ENCODE measurements around the gene RPTOR. TPM values are rescaled to one million over a fixed set of nuclear protein-coding genes. Genes with fewer than 3 reads are reported as not detected.

Gene RPTOR
- total and polyA plus RNA-seq, 2 experiments from 2014 or later = 6.6 to 16.1 TPM

DNA sequence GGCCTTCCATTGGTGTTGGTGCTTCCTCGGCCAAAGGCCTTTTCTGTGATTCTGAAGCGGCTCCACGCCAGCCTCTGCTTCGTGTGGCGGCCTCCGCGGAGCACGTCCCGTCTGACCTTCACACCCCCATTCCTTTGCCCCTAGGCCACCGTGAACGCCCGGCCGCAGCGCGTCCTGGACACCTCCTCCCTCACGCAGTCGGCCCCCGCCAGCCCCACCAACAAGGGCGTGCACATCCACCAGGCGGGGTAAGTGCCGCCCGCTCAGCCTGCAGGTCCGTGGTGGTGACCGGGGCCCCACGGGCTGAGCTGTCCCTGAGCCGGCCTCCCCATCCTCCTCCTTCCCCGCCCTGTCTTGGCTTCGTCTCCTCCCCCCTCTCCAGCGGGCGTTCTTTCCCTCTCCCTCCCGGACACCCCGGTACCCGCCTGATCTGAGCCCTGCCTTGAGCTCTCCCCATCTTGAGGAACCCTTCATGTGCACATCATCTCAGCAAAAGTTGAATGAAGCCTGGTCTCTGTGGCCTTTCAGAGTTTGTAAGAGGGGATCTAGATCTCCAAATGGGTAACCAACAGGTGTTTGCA, 378.0 kb downstream of the RPTOR start:
- TF ChIP-seq EZH2phosphoT487 (IDR thresholded peaks at IDR 0.05; ENCODE audit: insufficient read depth, low read depth) = no peak
- no peak for TF ChIP-seq EZH2 (IDR thresholded peaks at IDR 0.05; ENCODE audit: insufficient read depth, poor library complexity, severe bottlenecking)
- no peaks in the 10 kb centered on the region for H3K27me3 ChIP-seq (replicated peaks; ENCODE audit: insufficient read depth)
- no peak for DNase-seq
- H3F3A ChIP-seq (ENCODE audit: insufficient read depth) = no peaks in the 10 kb centered on the region
- no peaks in the 10 kb centered on the region for H3K9me2 ChIP-seq (ENCODE audit: insufficient read depth)
- no peak overlapping the region for H3K4me2 ChIP-seq (ENCODE audit: unreplicated experiment)
- H3K36me3 ChIP-seq (ENCODE audit: low read depth) = no peaks in the 10 kb centered on the region
- no peaks in the 10 kb centered on the region for H3K79me2 ChIP-seq (ENCODE audit: insufficient read depth)
- in situ Hi-C loops (cut with MboI) = no loop called here
- H2AFZ ChIP-seq = no peak overlapping the region
- no peak overlapping the region for H3K27ac ChIP-seq
- H4K20me1 ChIP-seq (ENCODE audit: insufficient read depth) = no peaks in the 10 kb centered on the region
- 93 to 96% methylated on average over 17 to 33 of the region's 33 CpGs for WGBS, 2 experiments (ENCODE audit: low coverage in 1 of 2, low lambda C conversion rate in 2 of 2, missing lambda C conversion rate in 2 of 2)
- no peak overlapping the region for H3K9ac ChIP-seq
- no peaks in the 10 kb centered on the region for H3K9me3 ChIP-seq (ENCODE audit: low read depth)
- no peaks in the 10 kb centered on the region for H3K4me1 ChIP-seq (ENCODE audit: insufficient read depth)
- H3K4me3 ChIP-seq = no peak overlapping the region

DNA sequence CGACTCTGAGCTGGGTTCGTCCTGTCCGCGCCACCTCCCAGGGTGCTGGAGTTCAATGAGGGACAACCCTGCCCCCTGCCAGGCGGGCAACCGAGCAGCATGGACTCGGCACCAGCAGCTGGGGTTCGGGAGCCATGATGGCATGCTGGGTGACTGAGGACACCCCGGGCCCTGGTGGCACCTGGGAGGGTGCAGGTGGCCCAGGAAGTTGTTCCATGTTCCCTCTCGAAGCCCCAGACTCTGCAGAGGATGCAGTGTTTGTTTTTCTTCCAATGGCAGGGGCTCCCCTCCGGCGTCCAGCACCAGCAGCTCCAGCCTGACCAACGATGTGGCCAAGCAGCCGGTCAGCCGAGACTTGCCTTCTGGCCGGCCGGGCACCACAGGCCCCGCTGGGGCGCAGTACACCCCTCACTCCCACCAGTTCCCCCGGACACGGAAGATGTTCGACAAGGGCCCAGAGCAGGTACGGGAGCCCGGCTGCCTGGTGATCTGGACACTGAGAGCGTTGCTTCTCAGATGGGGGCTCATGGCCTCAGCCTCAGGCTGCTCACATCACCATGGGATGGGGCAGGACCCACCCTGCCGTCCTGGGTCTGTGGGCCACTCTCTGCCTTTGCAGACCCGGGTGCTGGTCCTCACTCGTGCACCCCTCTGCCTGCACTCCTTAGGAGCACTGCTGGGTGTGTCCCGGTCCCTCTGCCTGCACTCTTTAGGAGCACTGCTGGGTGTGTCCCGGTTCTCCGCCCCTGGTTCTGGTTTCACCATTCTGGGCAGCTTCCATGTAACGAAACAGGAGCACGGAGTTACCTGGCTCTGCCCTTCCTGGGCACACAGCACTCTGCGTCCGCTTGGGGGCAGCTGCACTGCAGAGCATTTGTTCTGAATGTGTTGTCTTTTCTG, 378.8 kb downstream of the RPTOR start:
- H3K4me1 ChIP-seq (ENCODE audit: insufficient read depth) = no peaks in the 10 kb centered on the region
- no peaks in the 10 kb centered on the region for H3K9me3 ChIP-seq (ENCODE audit: low read depth)
- no peaks in the 10 kb centered on the region for H3F3A ChIP-seq (ENCODE audit: insufficient read depth)
- H3K4me3 ChIP-seq = no peak overlapping the region
- H4K20me1 ChIP-seq (ENCODE audit: insufficient read depth) = no peaks in the 10 kb centered on the region
- H3K9ac ChIP-seq = no peak overlapping the region
- H3K79me2 ChIP-seq (ENCODE audit: insufficient read depth) = no peaks in the 10 kb centered on the region
- in situ Hi-C loops (cut with MboI) = no loop called here
- no peak overlapping the region for H3K4me2 ChIP-seq (ENCODE audit: unreplicated experiment)
- H3K27me3 ChIP-seq (replicated peaks; ENCODE audit: insufficient read depth) = no peaks in the 10 kb centered on the region
- TF ChIP-seq EZH2 (IDR thresholded peaks at IDR 0.05; ENCODE audit: insufficient read depth, poor library complexity, severe bottlenecking) (no peak), EZH2phosphoT487 (IDR thresholded peaks at IDR 0.05; ENCODE audit: insufficient read depth, low read depth) (no peak)
- H3K27ac ChIP-seq = no peak overlapping the region
- no peaks in the 10 kb centered on the region for H3K9me2 ChIP-seq (ENCODE audit: insufficient read depth)
- H3K36me3 ChIP-seq (ENCODE audit: low read depth) = no peaks in the 10 kb centered on the region
- 97% methylated on average over 33 to 35 of the region's 35 CpGs for WGBS, 2 experiments (ENCODE audit: low coverage in 1 of 2, low lambda C conversion rate in 2 of 2, missing lambda C conversion rate in 2 of 2)
- H2AFZ ChIP-seq = no peak overlapping the region
- no peak for DNase-seq

DNA sequence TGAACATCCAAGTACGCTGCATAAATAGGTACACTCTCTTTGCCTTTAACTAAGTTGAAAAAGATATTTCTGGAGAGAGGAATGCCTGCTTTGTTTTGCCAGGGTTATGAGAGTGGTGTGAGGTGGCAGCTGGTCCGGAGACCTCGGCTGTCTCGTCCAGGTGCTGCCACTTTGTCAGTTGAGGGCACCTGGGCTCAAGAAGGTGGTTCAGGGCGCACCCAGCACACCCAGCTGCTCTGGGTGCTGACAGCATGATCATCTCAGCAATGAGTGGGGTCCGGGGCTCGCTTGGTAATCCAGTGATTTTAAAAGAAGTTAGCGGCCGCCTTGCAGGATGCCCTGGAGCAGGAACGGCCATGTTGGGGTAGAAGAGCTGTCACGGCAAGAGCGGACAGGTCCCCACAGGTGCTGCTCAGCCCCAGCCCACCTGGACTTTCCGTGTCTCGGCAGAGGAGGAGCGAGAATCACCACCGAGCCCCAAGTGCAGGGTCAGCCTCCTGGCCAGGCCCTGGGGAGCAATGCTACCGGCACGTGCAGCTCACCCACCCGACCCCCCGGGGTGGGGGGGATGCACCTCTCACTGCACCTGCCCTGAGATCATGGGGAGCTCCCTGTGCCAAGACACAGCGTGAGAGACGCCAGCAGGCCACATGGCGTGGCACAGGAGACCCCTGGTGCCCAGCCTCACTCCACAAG, 379.6 kb downstream of the RPTOR start:
- no peaks in the 10 kb centered on the region for H4K20me1 ChIP-seq (ENCODE audit: insufficient read depth)
- H3K36me3 ChIP-seq (ENCODE audit: low read depth) = no peaks in the 10 kb centered on the region
- H2AFZ ChIP-seq = no peak overlapping the region
- no peaks in the 10 kb centered on the region for H3K27me3 ChIP-seq (replicated peaks; ENCODE audit: insufficient read depth)
- H3F3A ChIP-seq (ENCODE audit: insufficient read depth) = no peaks in the 10 kb centered on the region
- H3K4me2 ChIP-seq (ENCODE audit: unreplicated experiment) = no peak overlapping the region
- H3K9me3 ChIP-seq (ENCODE audit: low read depth) = no peaks in the 10 kb centered on the region
- H3K4me3 ChIP-seq = no peak overlapping the region
- H3K27ac ChIP-seq = no peak overlapping the region
- no peaks in the 10 kb centered on the region for H3K79me2 ChIP-seq (ENCODE audit: insufficient read depth)
- in situ Hi-C loops (cut with MboI) = no loop called here
- H3K9ac ChIP-seq = no peak overlapping the region
- WGBS, 2 experiments (ENCODE audit: low coverage in 1 of 2, low lambda C conversion rate in 2 of 2, missing lambda C conversion rate in 2 of 2) = 94 to 95% methylated on average over 23 of the region's 23 CpGs
- no peak for TF ChIP-seq EZH2 (IDR thresholded peaks at IDR 0.05; ENCODE audit: insufficient read depth, poor library complexity, severe bottlenecking)
- TF ChIP-seq EZH2phosphoT487 (IDR thresholded peaks at IDR 0.05; ENCODE audit: insufficient read depth, low read depth) = no peak
- no peaks in the 10 kb centered on the region for H3K4me1 ChIP-seq (ENCODE audit: insufficient read depth)
- no peaks in the 10 kb centered on the region for H3K9me2 ChIP-seq (ENCODE audit: insufficient read depth)
- DNase-seq = no peak

DNA sequence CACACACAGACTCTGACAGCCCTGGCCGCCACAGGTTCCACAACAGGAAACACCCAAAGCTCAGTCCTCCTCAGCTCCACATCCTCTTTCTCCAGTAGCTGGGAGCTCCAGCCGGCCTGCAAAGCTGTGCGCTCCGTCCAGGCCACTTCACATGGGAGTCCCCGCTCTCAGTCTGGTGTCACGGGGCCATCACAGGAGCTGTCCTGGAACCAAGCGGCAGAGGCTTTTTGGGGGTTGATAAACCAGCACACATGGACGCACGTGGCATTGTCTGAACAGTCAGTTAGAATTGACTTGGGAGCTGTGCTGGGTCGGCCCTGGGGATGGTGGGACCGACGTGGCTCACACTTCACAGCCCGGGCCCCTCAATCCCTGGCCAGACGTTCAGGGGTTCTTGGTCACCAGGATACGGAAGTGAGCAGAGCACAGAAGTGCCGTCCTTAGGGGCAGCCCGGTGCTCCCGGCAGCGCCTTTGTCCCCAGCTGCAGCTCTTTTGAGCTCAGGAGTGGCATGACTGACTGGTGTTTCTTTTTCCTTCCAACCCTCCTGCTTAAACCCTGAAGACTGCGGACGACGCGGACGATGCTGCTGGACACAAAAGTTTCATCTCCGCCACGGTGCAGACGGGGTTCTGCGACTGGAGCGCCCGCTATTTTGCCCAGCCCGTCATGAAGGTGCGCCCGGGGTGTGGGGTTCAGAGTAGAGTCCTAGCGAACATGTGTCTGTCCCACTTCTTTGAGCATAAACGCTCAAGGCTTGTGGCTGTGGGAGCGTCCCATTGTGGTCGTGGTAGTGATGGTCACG, 380.4 kb downstream of the RPTOR start:
- no peak overlapping the region for H2AFZ ChIP-seq
- H3K27me3 ChIP-seq (replicated peaks; ENCODE audit: insufficient read depth) = no peaks in the 10 kb centered on the region
- H3K9me2 ChIP-seq (ENCODE audit: insufficient read depth) = no peaks in the 10 kb centered on the region
- H3K27ac ChIP-seq = no peak overlapping the region
- H3K4me1 ChIP-seq (ENCODE audit: insufficient read depth) = no peaks in the 10 kb centered on the region
- no peaks in the 10 kb centered on the region for H3K9me3 ChIP-seq (ENCODE audit: low read depth)
- no peaks in the 10 kb centered on the region for H3K79me2 ChIP-seq (ENCODE audit: insufficient read depth)
- H3K4me3 ChIP-seq = no peak overlapping the region
- no peak overlapping the region for H3K9ac ChIP-seq
- WGBS, 2 experiments (ENCODE audit: low coverage in 1 of 2, low lambda C conversion rate in 2 of 2, missing lambda C conversion rate in 2 of 2) = 95 to 97% methylated on average over 38 of the region's 38 CpGs
- no peak for TF ChIP-seq EZH2phosphoT487 (IDR thresholded peaks at IDR 0.05; ENCODE audit: insufficient read depth, low read depth)
- no peak for TF ChIP-seq EZH2 (IDR thresholded peaks at IDR 0.05; ENCODE audit: insufficient read depth, poor library complexity, severe bottlenecking)
- in situ Hi-C loops (cut with MboI) = no loop called here
- no peaks in the 10 kb centered on the region for H3K36me3 ChIP-seq (ENCODE audit: low read depth)
- no peaks in the 10 kb centered on the region for H4K20me1 ChIP-seq (ENCODE audit: insufficient read depth)
- no peaks in the 10 kb centered on the region for H3F3A ChIP-seq (ENCODE audit: insufficient read depth)
- H3K4me2 ChIP-seq (ENCODE audit: unreplicated experiment) = no peak overlapping the region
- no peak for DNase-seq
